K562 (cell line): ENCODE data around the gene METRN. TPM values are rescaled to one million over a fixed set of nuclear protein-coding genes. Genes with fewer than 3 reads are reported as not detected.

Source experiments
- BRD4 ChIP-seq: fragments of 200-600 bp; sonication (generic); IDR thresholded peaks from 2 replicates; pipeline ENCODE4 v1.6.1; 2017; ENCODE audit warnings: inconsistent platforms
- CHD4 ChIP-seq: fragments of 200-600 bp; sonication (generic); IDR thresholded peaks from 3 replicates; pipeline ENCODE4 v1.6.1; 2012; ENCODE audit warnings: low read depth, mild to moderate bottlenecking, mixed read lengths, low read length, inconsistent platforms; ENCODE audit not compliant: insufficient read depth, insufficient replicate concordance, poor library complexity, severe bottlenecking
- DIDO1 ChIP-seq: fragments of 450-650 bp; IDR thresholded peaks from 2 replicates; pipeline ENCODE4 v1.6.1; 2016; ENCODE audit warnings: low read depth, missing biosample characterization, missing genetic modification characterization
- NFYB ChIP-seq: IDR thresholded peaks from 2 replicates; pipeline ENCODE4 v1.6.1; 2011; ENCODE audit warnings: mild to moderate bottlenecking, moderate library complexity; ENCODE audit not compliant: insufficient read length; ENCODE audit errors: extremely low read depth
- PHF21A ChIP-seq: fragments of 450-650 bp; IDR thresholded peaks from 2 replicates; pipeline ENCODE4 v1.6.1; 2017; ENCODE audit warnings: low read depth, borderline replicate concordance
- POU5F1 ChIP-seq: fragments of 150-350 bp; IDR thresholded peaks from 2 replicates; pipeline ENCODE4 v1.6.1; 2014; ENCODE audit warnings: borderline replicate concordance, low read length, low read depth, mild to moderate bottlenecking; ENCODE audit not compliant: partially characterized antibody
- TAL1 ChIP-seq: fragments of 450-650 bp; IDR thresholded peaks from 2 replicates; pipeline ENCODE4 v1.6.1; 2016; ENCODE audit warnings: mild to moderate bottlenecking
- TRIM24 ChIP-seq, 2 experiments: fragments of 450-650 bp; IDR thresholded peaks; 2 replicates each; pipeline ENCODE4 v1.6.1; 2016
- ZBTB17 ChIP-seq: fragments of 450-650 bp; formaldehyde crosslinking; IDR thresholded peaks from 2 replicates; pipeline ENCODE4 v1.4.0; 2020; ENCODE audit warnings: mild to moderate bottlenecking
- ZKSCAN1 ChIP-seq: fragments of 150-350 bp; IDR thresholded peaks from 2 replicates; pipeline ENCODE4 v1.6.1; 2016; ENCODE audit warnings: low read depth, low read length
- ZNF121 ChIP-seq: sonication (generic); formaldehyde crosslinking; conservative IDR thresholded peaks from 2 replicates; pipeline ENCODE4 v1.8.0; 2022; ENCODE audit warnings: missing genetic modification reagents
- ZNF175 ChIP-seq: fragments of 200-800 bp; sonication (Bioruptor generic); IDR thresholded peaks from 2 replicates; pipeline ENCODE4 v1.6.1; 2016; ENCODE audit warnings: low read depth, mild to moderate bottlenecking, missing genetic modification characterization, missing compliant biosample characterization
- ZNF551 ChIP-seq: fragments of 250-450 bp; sonication (Bioruptor Pico); IDR thresholded peaks from 2 replicates; pipeline ENCODE4 v1.5.0; 2021; ENCODE audit warnings: mild to moderate bottlenecking, moderate library complexity
- ZNF695 ChIP-seq: fragments of 450-650 bp; formaldehyde crosslinking; IDR thresholded peaks from 2 replicates; pipeline ENCODE4 v1.4.0; 2020; ENCODE audit warnings: mild to moderate bottlenecking, moderate library complexity
- ZNF76 ChIP-seq: fragments of 250-450 bp; sonication (Bioruptor Pico); IDR thresholded peaks from 2 replicates; pipeline ENCODE4 v1.4.0; 2020; ENCODE audit warnings: mild to moderate bottlenecking, moderate library complexity, borderline replicate concordance
- ZSCAN32 ChIP-seq: fragments of 450-650 bp; formaldehyde crosslinking; IDR thresholded peaks from 2 replicates; pipeline ENCODE4 v1.4.0; 2020; ENCODE audit warnings: mild to moderate bottlenecking, moderate library complexity
- polyA plus RNA-seq, 8 experiments: library from polyadenylated mRNA; depleted of rRNA in 4 of 8; stranded (reverse) in 5 of 8; unstranded in 3 of 8; fragments of >200 nt; fragmentation: Nextera tagmentation in 2 of 8; fragmentation: Illumina TruSeq in 1 of 8; extraction: Ambion mirVana in 2 of 8; extraction: Trizol in 1 of 8; gene quantifications; 2 replicates each; pipeline versions ENCODE4 v1.2.1 to v1.2.3, GENCODE V29; 2011 to 2014; ENCODE audit warnings: inconsistent platforms in 1 of 8, missing spikeins in 1 of 8
- total RNA-seq, 7 experiments: library from RNA; depleted of rRNA in 6 of 7; stranded (reverse); fragments of >200 nt in 6 of 7; fragmentation: Illumina TruSeq in 2 of 7; extraction: Trizol in 2 of 7; gene quantifications; 2 replicates each; pipeline versions ENCODE4 v1.2.1 to v1.2.3, GENCODE V29; 2011 to 2021; ENCODE audit warnings: low replicate concordance in 1 of 7
- TF ChIP-seq, protein P1 (sequence below): fragments of 250-450 bp; sonication (Bioruptor Pico); IDR thresholded peaks from 2 replicates; pipeline ENCODE4 v1.8.0; 2021; ENCODE audit warnings: borderline replicate concordance, mild to moderate bottlenecking, moderate library complexity; ENCODE audit not compliant: poor library complexity, severe bottlenecking
- TF ChIP-seq, protein P2 (sequence below): sonication (generic); formaldehyde crosslinking; IDR thresholded peaks from 2 replicates; pipeline ENCODE4 v1.8.1; 2023; ENCODE audit warnings: missing genetic modification reagents, mild to moderate bottlenecking, borderline replicate concordance
- TF ChIP-seq, protein P3 (sequence below): sonication (generic); formaldehyde crosslinking; IDR thresholded peaks from 2 replicates; pipeline ENCODE4 v1.8.0; 2022; ENCODE audit warnings: missing genetic modification reagents, mild to moderate bottlenecking, borderline replicate concordance

METRN gene
- total and polyA plus RNA-seq, 9 of the 15 experiments (the other 6 are each of a cell fraction or from before 2014, with no cell fraction given), result 0.20 to 89.8 (median 15.4) TPM

DNA sequence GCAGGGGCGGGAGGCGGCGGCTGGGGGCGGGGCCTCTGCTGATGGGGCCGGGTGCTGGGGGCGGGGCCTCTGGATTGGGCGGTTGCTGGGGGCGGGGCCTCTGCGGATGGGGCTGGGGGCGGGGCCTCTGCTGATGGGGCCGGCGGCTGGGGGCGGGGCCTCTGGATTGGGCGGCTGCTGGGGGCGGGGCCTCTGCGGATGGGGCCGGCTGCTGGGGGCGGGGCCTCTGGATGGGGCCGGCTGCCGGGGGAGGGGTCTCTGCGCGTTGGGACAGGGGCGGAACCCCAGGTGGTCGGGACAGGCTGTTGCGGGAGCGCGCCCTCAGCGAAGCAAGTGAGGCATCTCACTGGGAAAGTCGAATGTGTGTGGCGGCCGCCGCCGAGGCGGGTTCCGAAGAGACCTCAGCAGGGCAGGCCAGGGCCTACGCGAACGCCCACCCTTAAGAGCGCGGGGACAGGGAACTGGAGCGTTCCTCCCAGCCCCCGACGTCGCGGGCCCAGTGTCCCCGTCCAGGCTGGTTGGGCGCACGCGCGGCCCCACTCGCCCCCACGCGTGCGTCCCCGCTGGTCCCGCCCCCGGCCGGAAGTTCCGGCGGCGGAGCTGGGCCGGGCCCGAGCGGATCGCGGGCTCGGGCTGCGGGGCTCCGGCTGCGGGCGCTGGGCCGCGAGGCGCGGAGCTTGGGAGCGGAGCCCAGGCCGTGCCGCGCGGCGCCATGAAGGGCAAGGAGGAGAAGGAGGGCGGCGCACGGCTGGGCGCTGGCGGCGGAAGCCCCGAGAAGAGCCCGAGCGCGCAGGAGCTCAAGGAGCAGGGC, 34.9 kb upstream of the METRN start, which contains the start of gene STUB1 (continued):
- TF ChIP-seq ZBTB17 (CRISPR knock-in tag) (no peak), ZNF121 (CRISPR knock-in tag) (no peak), PHF21A (no peak), ZSCAN32 (no peak), DIDO1 (no peak), TRIM24 (IDR thresholded peaks at IDR 0.05) (peak in 1 of 2 experiments; percentile 74; a peak in 2 of 4 replicates), ZKSCAN1 (no peak), ZNF175 (CRISPR knock-in tag) (no peak), ZNF551 (no peak), BRD4 (no peak), POU5F1 (no peak), ZNF695 (CRISPR knock-in tag) (no peak), NFYB (no peak), TAL1 (no peak), ZNF76 (CRISPR knock-in tag) (no peak), CHD4 (no peak)
- TF ChIP-seq, protein P1, sequence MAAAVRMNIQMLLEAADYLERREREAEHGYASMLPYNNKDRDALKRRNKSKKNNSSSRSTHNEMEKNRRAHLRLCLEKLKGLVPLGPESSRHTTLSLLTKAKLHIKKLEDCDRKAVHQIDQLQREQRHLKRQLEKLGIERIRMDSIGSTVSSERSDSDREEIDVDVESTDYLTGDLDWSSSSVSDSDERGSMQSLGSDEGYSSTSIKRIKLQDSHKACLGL (CRISPR knock-in tag), result peak; percentile 16
- TF ChIP-seq, protein P2, sequence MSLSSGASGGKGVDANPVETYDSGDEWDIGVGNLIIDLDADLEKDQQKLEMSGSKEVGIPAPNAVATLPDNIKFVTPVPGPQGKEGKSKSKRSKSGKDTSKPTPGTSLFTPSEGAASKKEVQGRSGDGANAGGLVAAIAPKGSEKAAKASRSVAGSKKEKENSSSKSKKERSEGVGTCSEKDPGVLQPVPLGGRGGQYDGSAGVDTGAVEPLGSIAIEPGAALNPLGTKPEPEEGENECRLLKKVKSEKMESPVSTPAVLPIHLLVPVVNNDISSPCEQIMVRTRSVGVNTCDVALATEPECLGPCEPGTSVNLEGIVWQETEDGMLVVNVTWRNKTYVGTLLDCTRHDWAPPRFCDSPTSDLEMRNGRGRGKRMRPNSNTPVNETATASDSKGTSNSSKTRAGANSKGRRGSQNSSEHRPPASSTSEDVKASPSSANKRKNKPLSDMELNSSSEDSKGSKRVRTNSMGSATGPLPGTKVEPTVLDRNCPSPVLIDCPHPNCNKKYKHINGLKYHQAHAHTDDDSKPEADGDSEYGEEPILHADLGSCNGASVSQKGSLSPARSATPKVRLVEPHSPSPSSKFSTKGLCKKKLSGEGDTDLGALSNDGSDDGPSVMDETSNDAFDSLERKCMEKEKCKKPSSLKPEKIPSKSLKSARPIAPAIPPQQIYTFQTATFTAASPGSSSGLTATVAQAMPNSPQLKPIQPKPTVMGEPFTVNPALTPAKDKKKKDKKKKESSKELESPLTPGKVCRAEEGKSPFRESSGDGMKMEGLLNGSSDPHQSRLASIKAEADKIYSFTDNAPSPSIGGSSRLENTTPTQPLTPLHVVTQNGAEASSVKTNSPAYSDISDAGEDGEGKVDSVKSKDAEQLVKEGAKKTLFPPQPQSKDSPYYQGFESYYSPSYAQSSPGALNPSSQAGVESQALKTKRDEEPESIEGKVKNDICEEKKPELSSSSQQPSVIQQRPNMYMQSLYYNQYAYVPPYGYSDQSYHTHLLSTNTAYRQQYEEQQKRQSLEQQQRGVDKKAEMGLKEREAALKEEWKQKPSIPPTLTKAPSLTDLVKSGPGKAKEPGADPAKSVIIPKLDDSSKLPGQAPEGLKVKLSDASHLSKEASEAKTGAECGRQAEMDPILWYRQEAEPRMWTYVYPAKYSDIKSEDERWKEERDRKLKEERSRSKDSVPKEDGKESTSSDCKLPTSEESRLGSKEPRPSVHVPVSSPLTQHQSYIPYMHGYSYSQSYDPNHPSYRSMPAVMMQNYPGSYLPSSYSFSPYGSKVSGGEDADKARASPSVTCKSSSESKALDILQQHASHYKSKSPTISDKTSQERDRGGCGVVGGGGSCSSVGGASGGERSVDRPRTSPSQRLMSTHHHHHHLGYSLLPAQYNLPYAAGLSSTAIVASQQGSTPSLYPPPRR (CRISPR knock-in tag), result no peak
- TF ChIP-seq, protein P3, sequence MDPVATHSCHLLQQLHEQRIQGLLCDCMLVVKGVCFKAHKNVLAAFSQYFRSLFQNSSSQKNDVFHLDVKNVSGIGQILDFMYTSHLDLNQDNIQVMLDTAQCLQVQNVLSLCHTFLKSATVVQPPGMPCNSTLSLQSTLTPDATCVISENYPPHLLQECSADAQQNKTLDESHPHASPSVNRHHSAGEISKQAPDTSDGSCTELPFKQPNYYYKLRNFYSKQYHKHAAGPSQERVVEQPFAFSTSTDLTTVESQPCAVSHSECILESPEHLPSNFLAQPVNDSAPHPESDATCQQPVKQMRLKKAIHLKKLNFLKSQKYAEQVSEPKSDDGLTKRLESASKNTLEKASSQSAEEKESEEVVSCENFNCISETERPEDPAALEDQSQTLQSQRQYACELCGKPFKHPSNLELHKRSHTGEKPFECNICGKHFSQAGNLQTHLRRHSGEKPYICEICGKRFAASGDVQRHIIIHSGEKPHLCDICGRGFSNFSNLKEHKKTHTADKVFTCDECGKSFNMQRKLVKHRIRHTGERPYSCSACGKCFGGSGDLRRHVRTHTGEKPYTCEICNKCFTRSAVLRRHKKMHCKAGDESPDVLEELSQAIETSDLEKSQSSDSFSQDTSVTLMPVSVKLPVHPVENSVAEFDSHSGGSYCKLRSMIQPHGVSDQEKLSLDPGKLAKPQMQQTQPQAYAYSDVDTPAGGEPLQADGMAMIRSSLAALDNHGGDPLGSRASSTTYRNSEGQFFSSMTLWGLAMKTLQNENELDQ (CRISPR knock-in tag), result no peak
